SU-DHL-6 (cell line): Measurements from ENCODE around the gene TMEM163.

Experiments
- CTCF ChIP-seq: fragments of 200-600 bp; sonication (generic); IDR thresholded peaks from one replicate; pipeline ENCODE4 v1.5.1; 2017; ENCODE audit warnings: antibody characterized with exemption, mild to moderate bottlenecking, low read length, moderate library complexity; ENCODE audit not compliant: insufficient read depth, poor library complexity, severe bottlenecking
- EZH2phosphoT487 ChIP-seq: fragments of 200-600 bp; sonication (generic), shearing (Covaris generic); conservative IDR thresholded peaks from 2 replicates; pipeline ENCODE4 v1.6.1; 2018; ENCODE audit warnings: mild to moderate bottlenecking, antibody characterized with exemption, low read length, moderate library complexity, mixed read lengths

- no peak for TF ChIP-seq CTCF
- TF ChIP-seq EZH2phosphoT487 = no peak
Observed at GRCh38 chr2:134532537-134532936, 186.3 kb downstream of the TMEM163 start.
